Activated CD4-positive, alpha-beta T cell treated with anti-CD3 and anti-CD28 coated beads, Interleukin-2, Interleukin-6, amounts not matched to agents 100 ng/mL and 50 ng/mL, durations not matched to agents 16 hours and 8 hours (primary cell): ENCODE data around the gene TGIF1.
"Not testable (repeated sequence)": the region's sequence is repeated elsewhere in the genome, so short reads cannot be mapped to it uniquely, and the experiment has no call there.

Source experiments
- DNase-seq: peaks from one replicate; pipeline ENCODE4 v3.0.0-alpha.2; 2020

Gene TGIF1

DNA sequence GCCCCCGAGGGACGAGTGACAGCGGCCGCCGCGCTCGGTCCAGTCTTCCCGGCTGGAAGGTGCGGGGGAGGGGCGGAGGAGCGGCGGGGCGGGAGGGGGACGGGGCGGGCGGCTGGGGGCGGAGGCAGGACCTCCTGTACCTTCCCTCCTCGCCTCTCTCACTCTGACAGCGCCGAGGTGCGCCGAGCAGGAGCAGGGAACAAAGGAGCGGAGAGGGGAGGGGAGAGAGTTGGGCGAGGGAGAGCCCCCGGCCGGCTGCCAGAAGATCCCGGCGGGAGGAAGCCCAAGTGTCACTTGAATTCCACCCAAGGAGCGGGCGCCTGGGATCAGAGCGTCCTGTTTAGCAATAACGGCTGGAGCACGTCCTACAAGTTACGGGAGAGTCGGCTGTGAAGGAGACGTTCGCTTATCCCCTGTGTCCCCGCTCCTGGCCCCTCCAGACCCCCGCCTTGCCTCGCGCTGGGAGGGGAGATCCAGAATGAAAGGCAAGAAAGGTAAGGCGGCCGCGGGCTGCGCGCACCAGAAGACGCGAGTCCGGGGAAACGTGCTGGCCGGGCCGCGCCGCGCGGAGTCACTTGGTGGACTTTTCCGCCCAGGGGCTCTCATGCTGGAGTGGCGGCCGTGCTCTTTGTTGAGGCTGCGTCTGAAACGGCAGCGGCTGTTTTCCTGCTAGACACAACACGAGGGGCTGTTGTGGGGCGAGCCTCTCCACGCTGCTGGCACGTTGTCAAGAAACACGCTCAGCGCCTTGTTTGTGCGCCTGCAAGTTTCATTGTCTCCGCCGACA is at the start of gene TGIF1:
TGIF1 (plus strand) TSS at position 161 of the 787 bp plus-strand sequence; CDS start at position 479, 318 bp downstream.
- peak; percentile 60 for DNase-seq

DNA sequence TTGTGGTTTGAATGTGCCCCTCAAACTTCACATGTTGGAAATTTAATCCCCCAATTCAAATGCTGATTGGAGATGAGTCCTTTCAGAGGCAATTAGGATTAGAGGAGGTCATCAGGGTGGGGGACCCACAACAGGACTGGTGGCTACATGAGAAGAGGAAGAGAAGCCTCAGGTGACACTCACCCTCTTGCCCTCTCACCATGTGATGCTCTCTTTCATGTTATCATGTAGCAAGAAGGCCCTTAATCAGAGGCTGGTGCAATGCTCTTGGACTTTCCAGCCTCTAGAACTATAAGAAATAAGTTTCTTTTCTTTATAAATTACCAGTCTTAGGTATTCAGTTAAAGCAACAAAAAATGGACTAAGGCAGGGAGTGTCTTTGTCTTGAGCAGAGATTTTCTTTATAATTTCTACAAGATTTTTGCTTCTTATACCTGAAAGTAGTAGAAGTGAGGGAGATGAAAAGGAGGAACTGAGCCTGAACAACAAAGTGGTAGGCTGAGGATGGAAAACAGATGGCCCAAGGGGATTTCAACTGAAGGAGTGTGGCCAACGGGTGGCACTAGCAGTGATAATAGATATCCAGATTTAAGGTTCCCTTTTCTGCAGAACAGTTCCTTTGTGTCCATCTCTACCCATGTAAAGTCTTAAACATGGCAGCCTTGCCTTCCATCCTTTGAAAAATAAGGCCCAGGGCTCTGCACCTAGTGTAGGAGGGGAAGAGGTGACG is 49.2 kb upstream of the TGIF1 start:
- no peak for DNase-seq

DNA sequence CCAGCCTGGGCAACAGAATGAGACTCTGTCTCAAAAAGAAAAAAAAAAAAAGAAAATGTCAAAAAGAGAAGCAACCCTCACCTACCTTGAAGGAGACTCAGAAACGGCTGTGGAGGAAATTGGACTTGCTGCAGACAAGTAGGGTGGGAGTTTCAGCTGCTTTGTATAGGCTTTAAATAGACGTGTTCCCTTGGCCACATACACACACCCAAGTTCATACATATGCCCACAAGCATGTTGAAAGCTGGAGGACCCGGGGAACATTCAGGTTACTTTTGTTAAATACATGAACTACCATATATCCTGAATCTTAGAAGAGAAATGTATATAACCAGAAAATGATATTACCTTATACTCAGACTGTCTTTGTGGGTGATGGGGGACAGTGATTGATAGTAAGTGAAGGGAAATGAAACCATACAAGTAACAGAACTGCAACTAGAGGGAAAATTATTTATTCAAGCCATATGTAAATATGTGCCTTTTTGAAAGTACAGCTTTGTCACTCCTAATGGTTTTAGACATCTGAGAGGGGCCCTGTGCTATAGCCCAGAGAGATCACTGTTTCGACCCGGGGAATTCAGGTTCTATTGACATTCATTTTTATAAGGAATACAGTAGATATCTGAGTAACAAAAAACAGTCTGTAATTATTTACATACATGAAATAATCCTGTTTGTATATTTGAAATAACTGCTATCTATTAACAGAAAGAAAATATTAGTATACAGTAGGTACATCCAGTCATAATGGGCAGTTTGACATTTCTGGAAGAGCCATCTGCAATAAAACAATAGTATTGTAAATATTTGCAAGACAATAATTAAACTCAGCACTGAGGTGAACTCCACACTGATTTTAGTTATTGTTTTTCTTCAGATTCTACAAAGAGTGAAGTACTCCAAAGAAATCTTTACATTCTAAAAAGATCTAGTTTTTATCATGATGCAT is 48.0 kb upstream of the TGIF1 start:
- DNase-seq, result no peak

DNA sequence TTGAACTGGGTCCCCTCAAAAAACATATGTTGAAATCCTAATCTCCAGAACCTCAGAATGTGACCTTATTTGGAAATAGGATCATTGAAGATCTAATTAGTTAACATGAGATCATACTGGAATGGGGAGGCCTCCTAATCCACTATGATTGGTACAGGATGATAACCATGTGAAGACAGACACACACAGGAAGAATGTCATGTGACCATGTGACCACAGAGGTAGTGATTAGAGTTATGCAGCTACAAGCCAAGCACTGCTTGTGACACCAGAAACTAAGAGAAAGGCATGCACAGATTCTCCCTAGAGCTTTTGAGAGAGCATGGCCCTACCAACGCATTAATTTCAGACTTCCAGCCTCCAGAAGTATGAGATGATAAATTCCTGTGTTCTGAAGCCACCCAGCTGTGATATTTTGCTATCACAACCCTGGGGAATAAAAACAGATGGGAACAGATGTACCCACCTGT is 47.0 kb upstream of the TGIF1 start:
- DNase-seq, result peak; percentile 27

DNA sequence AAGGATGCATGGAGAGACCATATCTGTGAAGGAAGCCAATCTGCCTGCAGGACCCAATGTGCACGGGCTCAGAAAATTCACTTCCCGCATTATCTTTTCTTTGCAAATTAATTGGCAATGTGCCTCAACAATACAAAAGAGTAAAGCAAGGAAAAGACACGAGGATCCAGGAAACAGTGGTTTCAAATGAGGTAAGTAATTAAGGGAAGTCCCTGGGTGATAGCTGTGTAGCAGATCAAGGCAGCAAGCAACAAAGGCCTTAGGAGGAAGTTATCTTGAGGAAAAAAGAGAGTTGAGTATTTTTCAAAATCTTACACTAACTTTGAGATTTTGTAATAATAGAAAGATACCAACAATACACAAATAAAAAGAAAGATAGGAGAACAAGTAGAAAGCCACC is 44.3 kb upstream of the TGIF1 start:
- no peak for DNase-seq

DNA sequence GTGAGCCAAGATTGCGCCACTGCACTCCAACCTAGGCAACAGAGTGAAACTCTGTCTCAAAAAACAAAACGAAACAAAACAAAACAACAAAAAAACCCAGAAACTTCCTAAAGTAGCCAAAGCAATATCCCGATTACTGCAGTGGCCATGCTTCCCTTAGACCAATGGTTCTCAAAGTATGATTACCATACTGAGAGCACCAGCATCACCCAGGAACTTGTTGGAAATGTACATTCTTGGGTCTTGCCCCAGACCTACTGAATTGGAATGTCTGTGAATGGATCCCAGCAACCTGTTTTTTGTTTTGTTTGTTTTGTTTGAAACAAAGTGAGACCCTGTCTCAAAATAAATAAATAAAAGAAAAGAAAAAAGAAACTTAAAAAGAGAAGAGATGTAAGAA is 41.9 kb upstream of the TGIF1 start:
- DNase-seq, result no peak

DNA sequence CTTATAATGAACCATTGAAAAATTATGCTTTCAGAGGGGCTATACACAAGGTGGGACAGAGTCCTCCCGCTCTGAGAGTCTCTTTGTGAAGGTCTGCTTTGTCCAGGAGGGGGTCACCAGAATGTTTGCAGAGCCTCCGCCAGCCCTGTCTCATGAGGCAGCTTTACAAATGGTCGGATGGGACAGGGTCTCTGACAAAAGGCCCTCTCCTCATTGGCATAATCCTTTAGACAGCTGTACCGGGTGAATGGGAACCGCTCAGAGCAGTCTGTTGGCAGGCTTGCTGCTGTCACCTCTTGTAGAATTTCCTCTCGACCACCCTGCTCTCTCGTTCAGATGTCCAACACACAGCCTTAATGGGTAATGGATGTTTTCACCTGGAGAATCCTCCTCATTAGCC is 40.2 kb upstream of the TGIF1 start:
- DNase-seq, result no peak

DNA sequence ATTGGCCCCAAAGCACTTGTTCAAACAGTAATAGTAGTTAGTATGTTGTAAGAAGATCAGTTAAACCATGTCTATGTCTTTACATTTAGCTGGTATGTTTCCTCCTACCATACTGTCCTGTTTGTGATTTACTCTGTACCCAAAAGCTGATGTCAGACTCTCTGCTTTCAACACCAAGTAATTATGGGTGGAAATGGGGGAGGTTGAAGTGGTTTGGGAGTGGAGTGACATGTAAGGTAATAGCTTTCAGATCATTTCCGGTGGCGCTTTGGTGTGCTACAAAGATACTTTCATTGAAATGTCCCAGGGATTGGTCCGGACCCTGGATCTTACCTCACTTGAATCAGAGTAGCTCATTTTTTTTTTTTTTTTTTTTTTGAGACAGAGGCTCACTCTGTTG is 39.7 kb upstream of the TGIF1 start:
- DNase-seq, result no peak

DNA sequence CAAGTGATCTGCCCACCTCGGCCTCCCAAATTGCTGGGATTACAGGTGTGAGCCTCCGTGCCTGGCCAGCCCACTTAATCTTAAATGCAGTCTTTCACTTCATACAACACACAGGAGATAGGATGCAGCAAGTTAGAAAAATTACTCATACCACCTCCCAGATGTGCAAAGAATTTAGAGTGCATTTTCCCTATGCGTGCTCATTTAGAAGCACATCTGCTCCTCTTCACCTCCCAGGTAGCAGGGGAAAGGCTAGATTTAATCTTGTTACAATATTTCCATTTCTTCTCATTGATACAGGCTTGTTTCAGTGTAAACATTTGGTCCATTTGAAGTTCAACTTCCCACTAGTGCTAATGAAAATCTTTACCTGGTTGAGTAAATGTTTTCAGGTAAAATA is 39.1 kb upstream of the TGIF1 start:
- DNase-seq, result not testable (repeated sequence)

DNA sequence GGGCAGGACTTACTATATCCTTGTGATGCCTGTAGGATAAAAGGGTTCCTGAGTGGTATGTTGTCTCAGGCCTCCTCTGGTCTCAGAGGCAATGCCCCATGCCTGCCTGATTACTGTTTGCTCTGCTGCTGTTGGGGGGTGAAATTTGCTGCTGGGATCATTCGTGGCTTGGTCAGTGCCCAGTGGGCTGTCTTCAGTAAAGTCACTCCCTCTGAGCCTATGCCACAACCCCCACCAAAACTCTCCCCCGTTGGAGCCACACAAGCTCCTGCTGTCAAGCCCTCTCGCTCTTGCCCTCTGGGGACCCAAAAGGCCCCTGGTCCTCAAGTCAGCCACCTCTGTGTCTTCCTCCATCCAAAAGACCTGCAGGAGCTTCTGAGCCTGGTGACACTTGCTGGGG is 38.6 kb upstream of the TGIF1 start:
- DNase-seq, result no peak

DNA sequence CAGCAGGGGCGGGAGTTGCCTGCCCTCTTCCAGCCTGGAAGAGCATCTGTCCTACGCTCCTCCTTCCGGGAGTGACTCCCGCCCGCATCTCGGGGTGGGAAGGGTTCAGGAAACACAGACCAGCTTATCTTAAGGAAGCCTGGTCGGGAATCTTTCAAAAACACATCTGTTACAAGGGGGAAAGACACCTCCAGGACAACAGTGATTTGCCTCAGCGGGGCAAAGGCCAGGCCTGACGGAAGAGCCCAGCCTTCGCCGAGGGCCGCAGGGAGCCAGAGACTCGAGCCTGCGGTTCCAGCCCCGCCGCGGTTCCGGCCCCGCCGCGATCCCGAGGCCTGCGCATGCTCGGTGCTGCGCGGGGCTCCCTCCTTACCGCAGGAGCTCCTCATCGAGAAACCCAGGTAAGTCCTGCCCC is 38.1 kb upstream of the TGIF1 start:
- DNase-seq, result peak; percentile 33

DNA sequence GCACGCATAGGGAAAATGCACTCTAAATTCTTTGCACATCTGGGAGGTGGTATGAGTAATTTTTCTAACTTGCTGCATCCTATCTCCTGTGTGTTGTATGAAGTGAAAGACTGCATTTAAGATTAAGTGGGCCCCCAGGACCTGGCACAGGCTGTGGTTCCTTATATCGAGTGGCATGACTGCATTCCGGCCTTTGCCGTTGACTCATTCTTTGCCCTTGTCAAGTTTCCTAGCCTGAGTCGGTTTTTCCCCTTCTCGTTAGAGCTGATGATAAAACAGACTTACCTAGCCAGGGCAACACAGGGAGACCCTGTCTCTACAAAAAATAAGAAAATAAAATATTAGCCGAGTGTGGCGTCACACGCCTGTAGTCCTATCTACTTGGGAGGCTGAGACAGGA is 37.4 kb upstream of the TGIF1 start:
- peak; percentile 74 for DNase-seq

DNA sequence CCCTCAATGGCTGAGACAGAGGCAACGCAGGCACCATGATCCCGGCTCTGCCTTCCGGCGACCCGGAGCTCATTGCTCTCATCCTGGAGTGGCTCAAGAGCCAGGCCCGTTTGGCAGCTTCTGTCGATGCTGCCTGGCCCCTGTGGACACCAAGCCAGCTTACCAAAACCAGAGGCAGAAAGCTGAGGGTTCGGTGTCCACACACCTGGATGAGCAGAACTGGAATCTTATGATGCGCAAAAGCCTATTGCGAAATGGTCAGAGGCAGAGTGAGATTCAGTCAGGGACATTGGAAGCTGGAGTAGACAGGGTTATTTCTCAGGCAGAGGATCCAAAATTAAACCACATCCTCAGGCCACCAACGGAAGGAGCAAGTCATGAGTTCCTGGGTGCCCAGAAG is 34.9 kb upstream of the TGIF1 start:
- no peak for DNase-seq

DNA sequence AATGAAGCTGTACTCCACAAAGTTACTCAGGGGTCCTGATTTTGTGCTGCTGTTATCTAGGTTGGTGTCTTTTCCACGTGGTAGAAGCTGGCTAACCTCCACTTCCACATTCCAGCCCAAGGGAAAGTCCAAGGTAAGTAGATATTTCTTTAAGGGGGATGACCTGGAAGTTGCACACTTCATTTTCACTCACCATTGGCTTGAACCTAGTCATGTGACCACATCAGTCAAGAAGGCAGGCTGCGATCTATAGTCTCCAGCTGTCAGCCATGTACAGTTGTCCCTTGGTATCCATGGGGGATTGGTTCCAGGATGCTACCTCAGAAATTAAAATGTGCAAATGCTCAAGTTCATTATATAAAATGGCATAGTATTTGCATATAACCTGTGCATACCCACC is 31.9 kb upstream of the TGIF1 start:
- no peak for DNase-seq

DNA sequence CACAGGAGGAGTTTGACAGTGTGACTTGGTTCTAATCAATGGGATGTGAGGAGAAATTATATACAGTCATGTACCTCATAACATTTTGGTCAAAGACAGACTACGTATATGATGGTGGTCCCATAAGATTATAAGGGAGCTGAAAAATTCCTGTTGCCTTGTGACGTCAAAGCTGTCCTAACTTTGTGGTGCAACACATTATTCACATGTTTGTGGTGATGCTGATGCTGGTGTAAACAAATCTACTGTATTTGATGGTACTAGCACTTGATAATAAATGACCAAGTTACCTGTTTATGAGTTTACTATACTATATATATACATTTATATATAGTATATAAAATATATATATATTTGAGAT is 29.1 kb upstream of the TGIF1 start:
- DNase-seq, result no peak

DNA sequence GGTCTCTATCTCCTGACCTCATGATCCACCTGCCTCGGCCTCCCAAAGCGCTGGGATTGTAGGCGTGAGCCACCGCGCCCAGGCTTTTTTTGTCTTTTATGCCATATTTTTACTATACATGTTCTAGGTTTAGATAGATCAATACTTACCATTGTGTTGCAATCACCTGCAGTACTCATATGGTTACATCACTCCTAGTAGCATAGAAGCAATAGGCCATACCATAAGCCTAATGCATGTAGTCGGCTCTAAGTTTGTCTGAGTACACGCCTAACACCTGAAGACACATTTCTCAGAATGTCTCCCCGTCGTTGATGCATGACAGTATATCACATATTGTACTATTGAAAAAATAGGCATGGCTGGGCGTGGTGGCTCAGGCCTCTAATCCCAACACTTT is 27.1 kb upstream of the TGIF1 start:
- no peak for DNase-seq

DNA sequence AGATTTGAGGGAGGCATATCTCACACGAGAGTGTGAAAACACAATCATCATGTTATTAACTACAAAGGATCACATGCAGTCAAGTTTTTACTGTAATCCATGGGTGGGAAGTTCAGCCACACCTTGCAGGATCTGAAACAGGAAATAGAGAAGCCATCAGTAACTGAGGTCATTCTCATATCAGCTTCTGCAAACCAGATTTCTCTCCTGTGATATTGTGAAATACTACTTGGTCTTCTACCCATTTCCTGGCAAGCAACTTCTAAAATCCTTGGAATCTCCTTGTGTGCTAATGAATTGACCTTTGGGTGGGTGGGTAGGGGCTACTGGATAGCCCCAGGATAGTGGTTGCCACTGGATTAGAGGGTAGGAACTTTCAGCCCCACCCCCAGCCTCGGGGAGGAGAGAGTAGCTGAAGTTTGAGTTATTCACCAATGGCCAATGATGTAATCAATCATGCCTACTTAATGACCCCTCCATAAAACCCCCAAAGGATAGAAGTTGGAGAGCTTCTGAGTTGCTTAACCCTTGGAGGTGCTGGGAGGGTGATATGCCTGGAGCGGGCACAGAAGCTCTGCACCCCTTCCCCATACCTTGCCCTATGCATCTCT is 25.6 kb upstream of the TGIF1 start:
- no peak for DNase-seq

DNA sequence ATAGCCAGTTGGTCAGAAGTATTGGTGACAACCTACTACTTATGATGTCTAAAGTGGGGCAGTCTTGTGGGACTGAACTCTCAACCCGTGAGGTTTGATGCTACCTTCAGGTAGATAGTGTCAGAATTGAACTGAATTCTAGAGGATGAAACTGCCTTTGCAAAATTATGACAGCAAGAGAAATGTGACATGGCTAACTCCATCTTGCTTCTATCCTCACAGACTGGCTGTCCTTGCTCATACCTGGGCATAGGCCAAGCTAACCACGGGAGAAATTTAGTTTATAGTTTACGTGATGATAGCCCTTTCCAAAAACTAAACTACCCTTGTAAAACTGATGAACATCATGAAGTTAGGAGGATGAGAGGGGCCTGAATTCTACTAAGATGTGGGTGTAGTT is 24.9 kb upstream of the TGIF1 start:
- no peak for DNase-seq

DNA sequence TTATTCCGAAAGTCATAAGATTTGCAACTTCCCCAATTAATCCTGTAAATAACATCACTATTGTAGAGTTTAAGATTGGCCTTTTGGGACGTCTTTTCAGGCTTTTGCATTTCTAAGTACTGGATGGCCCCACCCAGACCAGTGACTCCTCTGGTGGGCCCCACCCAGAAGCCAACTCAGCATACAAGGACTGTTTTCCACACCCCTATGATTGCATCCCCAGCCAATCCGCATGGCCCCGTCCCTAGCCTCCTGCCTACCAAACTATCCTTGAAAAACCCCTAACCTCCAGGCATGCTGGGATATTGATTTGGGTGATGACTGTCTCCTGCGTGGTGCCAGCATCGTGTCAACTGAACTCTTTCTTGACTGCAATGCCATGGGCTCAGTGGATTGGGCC is 24.5 kb upstream of the TGIF1 start:
- DNase-seq, result no peak

DNA sequence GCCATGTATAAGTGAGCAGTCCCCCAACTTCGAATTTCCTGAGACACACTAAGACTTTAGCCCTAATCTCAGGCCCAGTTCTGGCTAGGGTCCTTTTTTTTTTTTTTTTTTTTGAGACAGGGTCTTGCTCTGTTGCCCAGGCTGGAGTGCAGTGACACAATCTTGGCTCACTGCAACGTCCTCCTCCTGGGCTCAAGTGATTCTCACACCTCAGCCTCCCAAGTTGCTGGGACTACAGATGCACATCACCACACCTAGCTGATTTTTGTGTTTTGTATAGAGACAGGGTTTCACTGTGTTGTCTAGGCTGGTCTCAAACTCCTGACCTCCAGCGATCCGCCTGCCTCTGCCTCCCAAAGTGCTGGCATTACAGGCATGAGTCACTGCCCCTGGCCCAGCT is 23.9 kb upstream of the TGIF1 start:
- no peak for DNase-seq

DNA sequence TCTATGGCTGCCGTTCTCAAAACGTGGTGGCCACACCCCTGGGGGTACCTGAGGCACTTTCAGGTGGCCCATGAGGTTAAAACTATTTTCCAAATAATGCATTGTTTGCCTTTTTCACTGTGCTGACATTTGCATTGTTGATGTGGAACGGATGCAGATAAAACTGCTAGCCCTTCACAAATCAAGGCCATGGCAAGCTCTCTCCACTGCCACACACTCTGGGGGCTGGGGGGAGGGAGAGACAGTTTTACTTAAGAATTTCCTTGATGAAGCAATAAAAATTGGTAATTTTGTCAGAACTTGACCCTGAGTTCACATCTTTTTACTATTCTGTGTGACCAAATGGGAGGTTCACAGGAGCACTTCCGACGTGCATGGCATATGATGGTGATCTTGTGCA is 22.0 kb upstream of the TGIF1 start:
- DNase-seq, result no peak

DNA sequence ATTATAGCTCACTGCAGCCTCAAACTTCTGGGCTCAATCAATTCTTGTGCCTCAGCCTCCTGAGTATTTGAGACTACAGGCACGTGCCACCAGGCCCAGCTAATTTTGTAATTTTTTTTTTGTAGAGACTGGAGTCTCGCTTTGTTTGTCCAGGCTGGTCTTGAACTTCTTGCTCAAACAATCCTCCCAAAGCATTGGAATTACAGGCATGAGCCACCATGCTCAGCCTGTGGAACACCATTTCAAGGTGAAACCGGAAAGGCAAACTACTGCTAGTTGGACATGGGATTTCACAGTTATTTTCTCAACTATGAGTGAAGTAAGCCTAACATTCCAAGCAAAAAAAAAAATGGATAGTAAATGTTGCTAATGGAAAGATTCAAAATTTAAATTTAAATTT is 20.9 kb upstream of the TGIF1 start:
- no peak for DNase-seq

DNA sequence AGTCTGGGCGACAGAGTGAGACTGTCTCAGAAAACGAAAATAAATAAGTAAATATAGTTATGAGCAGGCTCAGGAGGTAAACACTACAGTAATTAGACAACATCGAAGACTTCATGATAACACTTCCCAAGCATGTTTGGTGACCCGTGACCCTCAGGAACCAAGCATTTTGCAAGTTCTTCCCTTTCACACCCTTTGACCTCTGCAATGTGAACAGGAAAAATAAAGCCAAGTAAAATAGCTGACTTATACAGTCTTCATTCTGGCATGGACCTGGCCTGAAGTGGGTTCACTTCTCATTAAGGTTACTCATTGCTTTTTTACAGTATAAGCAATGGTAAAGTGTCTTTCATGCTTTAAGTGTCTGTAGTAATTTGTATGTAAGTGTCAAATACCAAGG is 15.3 kb upstream of the TGIF1 start:
- no peak for DNase-seq
